WI38 (cell line): Measurements from ENCODE around the gene PMPCB.
A peak's percentile ranks its signal among the peaks of the same experiment; 100 is the strongest.

ENCODE experiments used
- H3K4me3 ChIP-seq: 2 replicates; pipeline ENCODE4 v1.5.1; 2011; ENCODE audit warnings: low read depth, mild to moderate bottlenecking, control low read depth, low read length
- CTCF ChIP-seq: IDR thresholded peaks from 2 replicates; pipeline ENCODE4 v1.5.1; 2012; ENCODE audit warnings: low read depth, mild to moderate bottlenecking, control low read depth, low read length

Gene PMPCB

GRCh38 chr7:103317009-103317408 is 19.8 kb downstream of the PMPCB start:
- no peak for TF ChIP-seq CTCF
- H3K4me3 ChIP-seq = no peak overlapping the region

- TF ChIP-seq CTCF = no peak
Measured at GRCh38 chr7:103325744-103326143, 28.5 kb downstream of the PMPCB start.

GRCh38 chr7:103336761-103337160 is 39.5 kb downstream of the PMPCB start:
- no peak overlapping the region for H3K4me3 ChIP-seq
- no peak for TF ChIP-seq CTCF

More at GRCh38 chr7:103325744-103326143, 28.5 kb downstream of the PMPCB start:
- no peak overlapping the region for H3K4me3 ChIP-seq

- TF ChIP-seq CTCF = no peak
- H3K4me3 ChIP-seq = no peak overlapping the region
Measured at GRCh38 chr7:103338864-103339263, 41.6 kb downstream of the PMPCB start.

GRCh38 chr7:103341466-103341865 is 44.2 kb downstream of the PMPCB start:
- H3K4me3 ChIP-seq = no peak overlapping the region
- no peak for TF ChIP-seq CTCF

- peak overlapping the region; percentile 91 for H3K4me3 ChIP-seq
Measured at GRCh38 chr7:103343332-103343731, 46.1 kb downstream of the PMPCB start.

GRCh38 chr7:103343758-103344452 is 46.7 kb downstream of the PMPCB start:
- no peak for TF ChIP-seq CTCF
- peak overlapping the region; percentile 91 for H3K4me3 ChIP-seq

More at GRCh38 chr7:103343332-103343731, 46.1 kb downstream of the PMPCB start:
- TF ChIP-seq CTCF = no peak
